GM12892 (cell line): ENCODE data around the gene OOSP2.

Source experiments
- POLR2A ChIP-seq: IDR thresholded peaks from 2 replicates; pipeline ENCODE4 v1.6.1; 2011; ENCODE audit warnings: low read depth, low read length, control low read depth
- POLR2AphosphoS5 ChIP-seq: IDR thresholded peaks from 2 replicates; pipeline ENCODE4 v1.6.1; 2011; ENCODE audit warnings: low read depth, low read length, control low read depth
- TAF1 ChIP-seq: IDR thresholded peaks from 2 replicates; pipeline ENCODE4 v1.6.1; 2011; ENCODE audit warnings: low read depth, mild to moderate bottlenecking, control low read depth, low read length, borderline replicate concordance

DNA sequence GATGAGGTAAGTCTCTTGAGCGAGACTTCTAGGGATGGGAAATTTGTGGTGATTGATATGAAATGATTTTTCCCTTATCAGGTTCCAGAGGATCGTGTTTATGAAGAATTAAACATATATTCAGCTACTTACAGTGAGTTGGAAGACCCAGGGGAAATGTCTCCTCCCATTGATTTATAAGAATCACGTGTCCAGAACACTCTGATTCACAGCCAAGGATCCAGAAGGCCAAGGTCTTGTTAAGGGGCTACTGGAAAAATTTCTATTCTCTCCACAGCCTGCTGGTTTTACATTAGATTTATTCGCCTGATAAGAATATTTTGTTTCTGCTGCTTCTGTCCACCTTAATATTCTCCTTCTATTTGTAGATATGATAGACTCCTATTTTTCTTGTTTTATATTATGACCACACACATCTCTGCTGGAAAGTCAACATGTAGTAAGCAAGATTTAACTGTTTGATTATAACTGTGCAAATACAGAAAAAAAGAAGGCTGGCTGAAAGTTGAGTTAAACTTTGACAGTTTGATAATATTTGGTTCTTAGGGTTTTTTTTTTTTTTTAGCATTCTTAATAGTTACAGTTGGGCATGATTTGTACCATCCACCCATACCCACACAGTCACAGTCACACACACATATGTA is 55.4 kb downstream of the OOSP2 start:
- TF ChIP-seq POLR2A (no peak), POLR2AphosphoS5 (no peak), TAF1 (no peak)
